ENCODE results near the gene PSMA7.

PSMA7 gene

GRCh38 chr20:62171245-62171644 is 28.1 kb upstream of the PSMA7 start:
- no peak for DNase-seq (ENCODE audit: low spot score)

- DNase-seq (ENCODE audit: low spot score), result no peak
Measured at GRCh38 chr20:62170536-62170935, 27.3 kb upstream of the PSMA7 start.

- DNase-seq (ENCODE audit: low spot score), result no peak
Measured at GRCh38 chr20:62168890-62169435, 25.8 kb upstream of the PSMA7 start.

GRCh38 chr20:62168061-62168460 is 24.9 kb upstream of the PSMA7 start:
- no peak for DNase-seq (ENCODE audit: low spot score)

- no peak for DNase-seq (ENCODE audit: low spot score)
Measured at GRCh38 chr20:62167474-62167873, 24.3 kb upstream of the PSMA7 start.

GRCh38 chr20:62165762-62166399 is 22.7 kb upstream of the PSMA7 start:
- no peak for DNase-seq (ENCODE audit: low spot score)

- DNase-seq (ENCODE audit: low spot score), result no peak
Measured at GRCh38 chr20:62164879-62165761, 21.9 kb upstream of the PSMA7 start.

GRCh38 chr20:62163986-62164762 is 21.0 kb upstream of the PSMA7 start:
- DNase-seq (ENCODE audit: low spot score), result no peak

- DNase-seq (ENCODE audit: low spot score), result no peak
Measured at GRCh38 chr20:62163485-62163865, 20.3 kb upstream of the PSMA7 start.

- no peak for DNase-seq (ENCODE audit: low spot score)
Measured at GRCh38 chr20:62162765-62163484, 19.7 kb upstream of the PSMA7 start.

GRCh38 chr20:62161347-62161746 is 18.2 kb upstream of the PSMA7 start:
- DNase-seq (ENCODE audit: low spot score), result no peak

GRCh38 chr20:62160876-62161275 is 17.7 kb upstream of the PSMA7 start:
- DNase-seq (ENCODE audit: low spot score), result no peak

- no peak for DNase-seq (ENCODE audit: low spot score)
Measured at GRCh38 chr20:62160253-62160652, 17.1 kb upstream of the PSMA7 start.

- no peak for DNase-seq (ENCODE audit: low spot score)
Measured at GRCh38 chr20:62159839-62160238, 16.6 kb upstream of the PSMA7 start.

GRCh38 chr20:62159052-62159451 is 15.9 kb upstream of the PSMA7 start:
- no peak for DNase-seq (ENCODE audit: low spot score)

- no peak for DNase-seq (ENCODE audit: low spot score)
Measured at GRCh38 chr20:62158541-62158940, 15.3 kb upstream of the PSMA7 start.

- no peak for DNase-seq (ENCODE audit: low spot score)
Measured at GRCh38 chr20:62158088-62158400, 14.8 kb upstream of the PSMA7 start.

GRCh38 chr20:62157387-62158087 is 14.3 kb upstream of the PSMA7 start:
- DNase-seq (ENCODE audit: low spot score), result no peak

- DNase-seq (ENCODE audit: low spot score), result peak; percentile 81
Measured at GRCh38 chr20:62156592-62157386, 13.6 kb upstream of the PSMA7 start.

- no peak for DNase-seq (ENCODE audit: low spot score)
Measured at GRCh38 chr20:62156254-62156556, 13.0 kb upstream of the PSMA7 start.

All from germinal center (tissue), 1 donor.